ENCODE data around the gene KCNMB2. TPM values are rescaled to one million over a fixed set of nuclear protein-coding genes. Genes with fewer than 3 reads are reported as not detected.

KCNMB2 gene
- total and polyA plus RNA-seq, 2 experiments from 2014 or later = not detected

GRCh38 chr3:178625053-178625600, 88.9 kb downstream of the KCNMB2 start:
- TF ChIP-seq EZH2phosphoT487 (IDR thresholded peaks at IDR 0.05; ENCODE audit: insufficient read depth, low read depth) (no peak), EZH2 (IDR thresholded peaks at IDR 0.05; ENCODE audit: insufficient read depth, poor library complexity, severe bottlenecking) (no peak)
- Histone ChIP-seq H3K27ac (no peak overlapping the region), H4K20me1 (ENCODE audit: insufficient read depth) (no peaks in the 10 kb centered on the region), H3K9me2 (ENCODE audit: insufficient read depth) (no peaks in the 10 kb centered on the region), H3F3A (ENCODE audit: insufficient read depth) (no peaks in the 10 kb centered on the region), H3K4me3 (no peak overlapping the region), H3K9ac (no peak overlapping the region), H3K36me3 (ENCODE audit: low read depth) (no peaks in the 10 kb centered on the region), H2AFZ (no peak overlapping the region), H3K4me2 (ENCODE audit: unreplicated experiment) (no peak overlapping the region), H3K27me3 (replicated peaks; ENCODE audit: insufficient read depth) (no peaks in the 10 kb centered on the region), H3K9me3 (ENCODE audit: low read depth) (no peaks in the 10 kb centered on the region), H3K4me1 (ENCODE audit: insufficient read depth) (no peaks in the 10 kb centered on the region), H3K79me2 (ENCODE audit: insufficient read depth) (no peaks in the 10 kb centered on the region)
- no peak for DNase-seq
- 55 to 73% methylated on average over 5 to 7 of the region's 7 CpGs for WGBS, 2 experiments (ENCODE audit: low coverage in 1 of 2, low lambda C conversion rate in 2 of 2, missing lambda C conversion rate in 2 of 2)
- in situ Hi-C loops (cut with MboI) = no loop called here

GRCh38 chr3:178628037-178628436, 91.8 kb downstream of the KCNMB2 start:
- Histone ChIP-seq H3K9ac (no peak overlapping the region), H3K4me2 (ENCODE audit: unreplicated experiment) (no peak overlapping the region), H3K9me2 (ENCODE audit: insufficient read depth) (no peaks in the 10 kb centered on the region), H3F3A (ENCODE audit: insufficient read depth) (no peaks in the 10 kb centered on the region), H3K4me3 (no peak overlapping the region), H3K4me1 (ENCODE audit: insufficient read depth) (no peaks in the 10 kb centered on the region), H3K9me3 (ENCODE audit: low read depth) (no peaks in the 10 kb centered on the region), H4K20me1 (ENCODE audit: insufficient read depth) (no peaks in the 10 kb centered on the region), H2AFZ (no peak overlapping the region), H3K36me3 (ENCODE audit: low read depth) (no peaks in the 10 kb centered on the region), H3K27me3 (replicated peaks; ENCODE audit: insufficient read depth) (no peaks in the 10 kb centered on the region), H3K27ac (no peak overlapping the region), H3K79me2 (ENCODE audit: insufficient read depth) (no peaks in the 10 kb centered on the region)
- TF ChIP-seq EZH2phosphoT487 (IDR thresholded peaks at IDR 0.05; ENCODE audit: insufficient read depth, low read depth) = no peak
- TF ChIP-seq EZH2 (IDR thresholded peaks at IDR 0.05; ENCODE audit: insufficient read depth, poor library complexity, severe bottlenecking) = no peak
- in situ Hi-C loops (cut with MboI) = no loop called here
- no peak for DNase-seq

- TF ChIP-seq EZH2phosphoT487 (IDR thresholded peaks at IDR 0.05; ENCODE audit: insufficient read depth, low read depth) (no peak), EZH2 (IDR thresholded peaks at IDR 0.05; ENCODE audit: insufficient read depth, poor library complexity, severe bottlenecking) (no peak)
- H2AFZ ChIP-seq = no peak overlapping the region
- no peak overlapping the region for H3K4me2 ChIP-seq (ENCODE audit: unreplicated experiment)
- H3K27me3 ChIP-seq (replicated peaks; ENCODE audit: insufficient read depth) = no peaks in the 10 kb centered on the region
- no peaks in the 10 kb centered on the region for H3K9me3 ChIP-seq (ENCODE audit: low read depth)
- no peak overlapping the region for H3K27ac ChIP-seq
- H3K9me2 ChIP-seq (ENCODE audit: insufficient read depth) = no peaks in the 10 kb centered on the region
- H3K9ac ChIP-seq = no peak overlapping the region
- 25 to 29% methylated on average over 2 of the region's 2 CpGs for WGBS, 2 experiments (ENCODE audit: low coverage in 1 of 2, low lambda C conversion rate in 2 of 2, missing lambda C conversion rate in 2 of 2)
- H4K20me1 ChIP-seq (ENCODE audit: insufficient read depth) = no peaks in the 10 kb centered on the region
- in situ Hi-C loops (cut with MboI) = no loop called here
- no peaks in the 10 kb centered on the region for H3K4me1 ChIP-seq (ENCODE audit: insufficient read depth)
- no peak overlapping the region for H3K4me3 ChIP-seq
- H3K36me3 ChIP-seq (ENCODE audit: low read depth) = no peaks in the 10 kb centered on the region
- H3K79me2 ChIP-seq (ENCODE audit: insufficient read depth) = no peaks in the 10 kb centered on the region
- no peaks in the 10 kb centered on the region for H3F3A ChIP-seq (ENCODE audit: insufficient read depth)
- DNase-seq = no peak
Measured at GRCh38 chr3:178629430-178630178, 93.4 kb downstream of the KCNMB2 start.

GRCh38 chr3:178631950-178632349, 95.7 kb downstream of the KCNMB2 start:
- no peaks in the 10 kb centered on the region for H3K4me1 ChIP-seq (ENCODE audit: insufficient read depth)
- 5 to 7% methylated on average over 1 of the region's 1 CpG for WGBS, 2 experiments (ENCODE audit: low coverage in 1 of 2, low lambda C conversion rate in 2 of 2, missing lambda C conversion rate in 2 of 2)
- in situ Hi-C loops (cut with MboI) = no loop called here

More at GRCh38 chr3:178631950-178632349, 95.7 kb downstream of the KCNMB2 start:
- Histone ChIP-seq H3K79me2 (ENCODE audit: insufficient read depth) (no peaks in the 10 kb centered on the region), H3K4me2 (ENCODE audit: unreplicated experiment) (no peak overlapping the region), H3K9ac (no peak overlapping the region), H3K9me2 (ENCODE audit: insufficient read depth) (no peaks in the 10 kb centered on the region), H3F3A (ENCODE audit: insufficient read depth) (no peaks in the 10 kb centered on the region), H3K27me3 (replicated peaks; ENCODE audit: insufficient read depth) (no peaks in the 10 kb centered on the region), H4K20me1 (ENCODE audit: insufficient read depth) (no peaks in the 10 kb centered on the region), H3K4me3 (no peak overlapping the region), H3K36me3 (ENCODE audit: low read depth) (no peaks in the 10 kb centered on the region), H2AFZ (no peak overlapping the region), H3K9me3 (ENCODE audit: low read depth) (no peaks in the 10 kb centered on the region), H3K27ac (no peak overlapping the region)
- no peak for TF ChIP-seq EZH2 (IDR thresholded peaks at IDR 0.05; ENCODE audit: insufficient read depth, poor library complexity, severe bottlenecking)
- no peak for TF ChIP-seq EZH2phosphoT487 (IDR thresholded peaks at IDR 0.05; ENCODE audit: insufficient read depth, low read depth)
- no peak for DNase-seq

All from GM23248 (cell line).